Measurements from ENCODE around the gene LRRN4.
"Not testable (repeated sequence)": the region's sequence is repeated elsewhere in the genome, so short reads cannot be mapped to it uniquely, and the experiment has no call there.

GRCh38 chr20:6054689-6055051 lies 810 bp upstream of the LRRN4 start:
- TF ChIP-seq, protein P1, sequence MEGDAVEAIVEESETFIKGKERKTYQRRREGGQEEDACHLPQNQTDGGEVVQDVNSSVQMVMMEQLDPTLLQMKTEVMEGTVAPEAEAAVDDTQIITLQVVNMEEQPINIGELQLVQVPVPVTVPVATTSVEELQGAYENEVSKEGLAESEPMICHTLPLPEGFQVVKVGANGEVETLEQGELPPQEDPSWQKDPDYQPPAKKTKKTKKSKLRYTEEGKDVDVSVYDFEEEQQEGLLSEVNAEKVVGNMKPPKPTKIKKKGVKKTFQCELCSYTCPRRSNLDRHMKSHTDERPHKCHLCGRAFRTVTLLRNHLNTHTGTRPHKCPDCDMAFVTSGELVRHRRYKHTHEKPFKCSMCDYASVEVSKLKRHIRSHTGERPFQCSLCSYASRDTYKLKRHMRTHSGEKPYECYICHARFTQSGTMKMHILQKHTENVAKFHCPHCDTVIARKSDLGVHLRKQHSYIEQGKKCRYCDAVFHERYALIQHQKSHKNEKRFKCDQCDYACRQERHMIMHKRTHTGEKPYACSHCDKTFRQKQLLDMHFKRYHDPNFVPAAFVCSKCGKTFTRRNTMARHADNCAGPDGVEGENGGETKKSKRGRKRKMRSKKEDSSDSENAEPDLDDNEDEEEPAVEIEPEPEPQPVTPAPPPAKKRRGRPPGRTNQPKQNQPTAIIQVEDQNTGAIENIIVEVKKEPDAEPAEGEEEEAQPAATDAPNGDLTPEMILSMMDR (IDR thresholded peaks at IDR 0.05 in 4 of 5, conservative IDR thresholded peaks at IDR 0.05 in 1 of 5), result not testable (repeated sequence)
- TF ChIP-seq POLR2A (IDR thresholded peaks at IDR 0.05), result not testable (repeated sequence)

All from gastrocnemius medialis (tissue), 4 donors.